ENCODE results near the gene LAMA3. TPM values are rescaled to one million over a fixed set of nuclear protein-coding genes. Genes with fewer than 3 reads are reported as not detected.

LAMA3 gene
- total and polyA plus RNA-seq, 4 donors = 0.26 to 3.9 (median 0.37) TPM

GRCh38 chr18:23819001-23819400, 129.7 kb downstream of the LAMA3 start:
- no peaks in the 10 kb centered on the region for H3K36me3 ChIP-seq (ENCODE audit: control insufficient read depth in 4 of 4, insufficient read depth in 3 of 4, low read depth in 1 of 4, low read length in 3 of 4)
- no peak overlapping the region for H3K9ac ChIP-seq (ENCODE audit: low read depth in 1 of 2, low read length in 2 of 2)
- no peaks in the 10 kb centered on the region for H3K27me3 ChIP-seq (ENCODE audit: control insufficient read depth in 4 of 4, insufficient read depth in 4 of 4, low read length in 3 of 4)
- 94% methylated on average over 1 of the region's 1 CpG for WGBS
- H3K27ac ChIP-seq (ENCODE audit: low read depth in 1 of 2, low read length in 2 of 2) = no peak overlapping the region
- H3K4me1 ChIP-seq (ENCODE audit: control insufficient read depth in 4 of 4, insufficient read depth in 4 of 4, low read length in 3 of 4) = no peaks in the 10 kb centered on the region
- H3K9me3 ChIP-seq (ENCODE audit: control insufficient read depth in 4 of 4, low read length in 3 of 4) = no peaks in the 10 kb centered on the region
- no peak overlapping the region for H3K4me3 ChIP-seq (ENCODE audit: low read depth in 1 of 3, low read length in 3 of 3)
- no peak for TF ChIP-seq REST (IDR thresholded peaks at IDR 0.05)
- no peak for TF ChIP-seq TAF1 (conservative IDR thresholded peaks at IDR 0.05)
- no peak for TF ChIP-seq EGR1 (IDR thresholded peaks at IDR 0.05; ENCODE audit: low read depth in 2 of 2)
- TF ChIP-seq GABPA (IDR thresholded peaks at IDR 0.05 in 1 of 2, conservative IDR thresholded peaks at IDR 0.05 in 1 of 2) = no peak
- TF ChIP-seq ATF3 (IDR thresholded peaks at IDR 0.05) = no peak
- TF ChIP-seq YY1 (IDR thresholded peaks at IDR 0.05) = no peak
- no peak for TF ChIP-seq FOXA1 (IDR thresholded peaks at IDR 0.05)
- TF ChIP-seq HNF4A (conservative IDR thresholded peaks at IDR 0.05) = no peak
- TF ChIP-seq, protein P1, sequence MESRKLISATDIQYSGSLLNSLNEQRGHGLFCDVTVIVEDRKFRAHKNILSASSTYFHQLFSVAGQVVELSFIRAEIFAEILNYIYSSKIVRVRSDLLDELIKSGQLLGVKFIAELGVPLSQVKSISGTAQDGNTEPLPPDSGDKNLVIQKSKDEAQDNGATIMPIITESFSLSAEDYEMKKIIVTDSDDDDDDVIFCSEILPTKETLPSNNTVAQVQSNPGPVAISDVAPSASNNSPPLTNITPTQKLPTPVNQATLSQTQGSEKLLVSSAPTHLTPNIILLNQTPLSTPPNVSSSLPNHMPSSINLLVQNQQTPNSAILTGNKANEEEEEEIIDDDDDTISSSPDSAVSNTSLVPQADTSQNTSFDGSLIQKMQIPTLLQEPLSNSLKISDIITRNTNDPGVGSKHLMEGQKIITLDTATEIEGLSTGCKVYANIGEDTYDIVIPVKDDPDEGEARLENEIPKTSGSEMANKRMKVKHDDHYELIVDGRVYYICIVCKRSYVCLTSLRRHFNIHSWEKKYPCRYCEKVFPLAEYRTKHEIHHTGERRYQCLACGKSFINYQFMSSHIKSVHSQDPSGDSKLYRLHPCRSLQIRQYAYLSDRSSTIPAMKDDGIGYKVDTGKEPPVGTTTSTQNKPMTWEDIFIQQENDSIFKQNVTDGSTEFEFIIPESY (IDR thresholded peaks at IDR 0.05) = no peak
- no peak for TF ChIP-seq JUND (IDR thresholded peaks at IDR 0.05)
- TF ChIP-seq CTCF (IDR thresholded peaks at IDR 0.05; ENCODE audit: low read depth, low read length, missing input control) = no peak
- no peak for TF ChIP-seq SP1 (IDR thresholded peaks at IDR 0.05)
- TF ChIP-seq HNF4G (IDR thresholded peaks at IDR 0.05) = no peak
- no peak for TF ChIP-seq RAD21 (IDR thresholded peaks at IDR 0.05)
- no peak for TF ChIP-seq FOXA2 (IDR thresholded peaks at IDR 0.05)
- no peak for TF ChIP-seq RXRA (IDR thresholded peaks at IDR 0.05)
- TF ChIP-seq, protein P2, sequence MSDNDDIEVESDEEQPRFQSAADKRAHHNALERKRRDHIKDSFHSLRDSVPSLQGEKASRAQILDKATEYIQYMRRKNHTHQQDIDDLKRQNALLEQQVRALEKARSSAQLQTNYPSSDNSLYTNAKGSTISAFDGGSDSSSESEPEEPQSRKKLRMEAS (IDR thresholded peaks at IDR 0.05) = no peak
- no peak for TF ChIP-seq NR2F2 (IDR thresholded peaks at IDR 0.05)
- DNase-seq (ENCODE audit: low spot score) = no peak
